ENCODE results near the gene KCTD13. TPM values are rescaled to one million over a fixed set of nuclear protein-coding genes. Genes with fewer than 3 reads are reported as not detected.

The KCTD13 gene
- polyA plus RNA-seq, 2 of the 4 experiments (the other 2 are of a cell fraction), result 12.7 to 14.6 TPM

DNA sequence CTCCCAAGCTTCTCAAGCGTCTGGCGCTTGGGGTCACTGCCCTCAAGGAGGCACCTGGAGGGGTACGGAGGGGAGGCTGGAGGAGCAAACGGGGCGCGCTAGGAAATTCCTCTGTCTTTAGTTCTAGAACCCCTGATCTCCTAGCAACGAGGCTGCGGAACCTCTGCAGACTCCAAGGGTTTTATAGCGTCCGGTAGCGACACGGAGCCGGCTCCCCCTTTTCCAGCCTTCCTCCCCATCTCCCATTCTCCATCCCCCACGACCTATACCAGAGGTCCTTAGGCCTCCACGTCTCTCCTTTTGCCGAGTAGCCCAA is 62.4 kb downstream of the KCTD13 start:
- no peaks in the 10 kb centered on the region for H3K9me3 ChIP-seq
- no peak for ATAC-seq
- peaks cover 19% of the 10 kb centered on the region for H3K4me1 ChIP-seq
- no peak overlapping the region for H3K4me3 ChIP-seq
- FAIRE-seq, result no peak
- 39% methylated on average over 16 of the region's 16 CpGs for WGBS (ENCODE audit: missing lambda C conversion rate)
- ChIA-PET POLR2A (interaction anchor here (1.2 kb wide), 1 partner anchor 36 kb away, joined by 6 read pairs; the partner anchor contains the start of genes ASPHD1 and SEZ6L2), CTCF (interaction anchor here (0.7 to 2.6 kb wide), 22 partner anchors 10 to 168 kb away, joined by 3 to 15 read pairs (median 5); partner anchors contain the start of genes C16orf92, DOC2A, MVP and TLCD3B)
- H3K4me2 ChIP-seq, result peak overlapping the region; percentile 92
- peak overlapping the region; percentile 88 to 97 for H3K27ac ChIP-seq
- DNase-seq (ENCODE audit: low read depth in 1 of 2, low spot score in 1 of 2), result no peak
- TF ChIP-seq, protein P1, sequence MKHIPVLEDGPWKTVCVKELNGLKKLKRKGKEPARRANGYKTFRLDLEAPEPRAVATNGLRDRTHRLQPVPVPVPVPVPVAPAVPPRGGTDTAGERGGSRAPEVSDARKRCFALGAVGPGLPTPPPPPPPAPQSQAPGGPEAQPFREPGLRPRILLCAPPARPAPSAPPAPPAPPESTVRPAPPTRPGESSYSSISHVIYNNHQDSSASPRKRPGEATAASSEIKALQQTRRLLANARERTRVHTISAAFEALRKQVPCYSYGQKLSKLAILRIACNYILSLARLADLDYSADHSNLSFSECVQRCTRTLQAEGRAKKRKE (CRISPR knock-in tag; IDR thresholded peaks at IDR 0.05; ENCODE audit: low read depth), result no peak
- TF ChIP-seq RAD21 (conservative IDR thresholded peaks at IDR 0.05 in 1 of 2, IDR thresholded peaks at IDR 0.05 in 1 of 2), result 0 out of 5 replicates have a peak, but pooled peaks of 1 of the 2 experiments have one; percentile 7
- TF ChIP-seq ZFP36 (IDR thresholded peaks at IDR 0.05; ENCODE audit: borderline replicate concordance, partially characterized antibody), result no peak
- no peak for TF ChIP-seq NR3C1 (IDR thresholded peaks at IDR 0.05)
- TF ChIP-seq NFE2L2 (conservative IDR thresholded peaks at IDR 0.05; ENCODE audit: low read length), result no peak
- TF ChIP-seq CHD2 (IDR thresholded peaks at IDR 0.05; ENCODE audit: low read length, partially characterized antibody), result peak; percentile 1

DNA sequence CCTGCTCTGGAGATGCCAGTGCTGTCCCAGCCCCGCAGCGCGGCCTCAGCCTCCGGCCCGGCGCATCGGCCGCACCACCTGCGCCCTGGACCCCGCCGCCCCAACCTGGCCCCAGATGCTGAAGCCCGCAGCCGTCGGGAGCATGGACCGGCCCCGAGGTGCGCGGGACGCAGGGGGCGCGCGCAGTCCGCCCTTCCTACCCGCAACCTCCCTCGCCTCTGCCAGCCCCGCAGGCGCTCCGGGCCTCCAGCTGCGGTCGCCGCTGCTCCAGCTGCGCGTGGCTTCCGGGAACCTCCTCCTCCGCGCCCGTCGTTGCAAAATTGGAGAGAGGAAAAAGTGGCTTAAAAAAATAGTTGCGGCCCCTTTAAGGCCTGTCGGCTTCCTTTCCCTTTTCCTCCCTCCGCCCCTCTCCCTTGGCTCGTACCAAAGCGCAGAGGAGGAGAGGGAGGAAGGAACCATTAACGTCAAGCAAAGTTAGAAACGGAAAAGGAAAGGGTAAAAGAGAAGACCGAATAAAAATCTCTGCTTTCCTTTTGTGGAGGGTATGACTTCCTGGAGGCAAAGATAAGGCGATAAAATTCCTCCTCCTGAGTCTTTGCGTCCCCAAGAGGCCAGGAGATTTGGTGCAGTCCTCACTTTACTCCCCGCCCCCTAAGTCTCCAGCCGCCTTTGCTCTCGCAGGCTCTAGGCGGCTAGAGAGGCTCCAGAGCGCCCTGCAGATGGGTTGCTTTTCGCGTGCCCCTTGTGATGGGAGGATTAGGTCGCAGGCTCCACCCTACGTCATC is 63.0 kb downstream of the KCTD13 start, which contains the start of gene CDIPT:
Gene CDIPT, minus strand, starts transcription at position 343 of the 785 bp plus-strand sequence. CDS start 369 bp downstream, outside the sequence.
- Histone ChIP-seq H3K4me2 (peak within 1 kb of the TSS; percentile 92), H3K4me3 (peak within 1 kb of the TSS; percentile 76), H3K27ac (peak within 1 kb of the TSS; percentile 88 to 97), H3K4me1 (peaks cover 15% of the 10 kb centered on the region), H3K9me3 (no peaks in the 10 kb centered on the region)
- FAIRE-seq (no peak), ATAC-seq (peak; percentile 96 to 98), DNase-seq (ENCODE audit: low read depth in 1 of 2, low spot score in 1 of 2) (peak; percentile 84 to 99)
- TF ChIP-seq PHF8 (IDR thresholded peaks at IDR 0.05; ENCODE audit: borderline replicate concordance, low read depth) (peak; percentile 62; the same call in 1 of the 2 replicates), JUN (IDR thresholded peaks at IDR 0.05) (peak; percentile 70; a peak in 4 of 5 replicates), ZNF302 (CRISPR knock-in tag; IDR thresholded peaks at IDR 0.05) (no peak), CHD2 (IDR thresholded peaks at IDR 0.05; ENCODE audit: low read length, partially characterized antibody) (peak; percentile 21), HDAC2 (IDR thresholded peaks at IDR 0.05) (no peak), FOXS1 (CRISPR knock-in tag; IDR thresholded peaks at IDR 0.05) (no peak), POLR2A (IDR thresholded peaks at IDR 0.05; ENCODE audit: low read length) (peak; percentile 55), CEBPB (IDR thresholded peaks at IDR 0.05) (peak in 1 of 2 experiments; percentile 71; a peak in 3 of 4 replicates), FOSL2 (IDR thresholded peaks at IDR 0.05) (no peak), FOSL2 (CRISPR knock-in tag; IDR thresholded peaks at IDR 0.05) (peak; percentile 14; the same call in 1 of the 2 replicates), RAD21 (conservative IDR thresholded peaks at IDR 0.05 in 1 of 2, IDR thresholded peaks at IDR 0.05 in 1 of 2) (peak; percentile 13 to 37; a peak in 4 of 5 replicates), HOXB5 (CRISPR knock-in tag; IDR thresholded peaks at IDR 0.05) (no peak), SMC3 (IDR thresholded peaks at IDR 0.05) (peak; percentile 32; the same call in 1 of the 3 replicates), MAZ (IDR thresholded peaks at IDR 0.05; ENCODE audit: borderline replicate concordance, low read depth, low read length) (0 out of 2 replicates have a peak, but pooled peaks have one; percentile 64), BHLHE40 (IDR thresholded peaks at IDR 0.05; ENCODE audit: low read depth, low read length) (peak; percentile 83), GATA3 (IDR thresholded peaks at IDR 0.05; ENCODE audit: borderline replicate concordance) (peak; percentile 85), KDM5A (IDR thresholded peaks at IDR 0.05) (peak; percentile 39; the same call in 1 of the 2 replicates), MYC (IDR thresholded peaks at IDR 0.05; ENCODE audit: borderline replicate concordance, low read length) (0 out of 2 replicates have a peak, but pooled peaks have one; percentile 42), ESRRA (IDR thresholded peaks at IDR 0.05; ENCODE audit: borderline replicate concordance, low read length) (no peak)
- TF ChIP-seq, protein P2, sequence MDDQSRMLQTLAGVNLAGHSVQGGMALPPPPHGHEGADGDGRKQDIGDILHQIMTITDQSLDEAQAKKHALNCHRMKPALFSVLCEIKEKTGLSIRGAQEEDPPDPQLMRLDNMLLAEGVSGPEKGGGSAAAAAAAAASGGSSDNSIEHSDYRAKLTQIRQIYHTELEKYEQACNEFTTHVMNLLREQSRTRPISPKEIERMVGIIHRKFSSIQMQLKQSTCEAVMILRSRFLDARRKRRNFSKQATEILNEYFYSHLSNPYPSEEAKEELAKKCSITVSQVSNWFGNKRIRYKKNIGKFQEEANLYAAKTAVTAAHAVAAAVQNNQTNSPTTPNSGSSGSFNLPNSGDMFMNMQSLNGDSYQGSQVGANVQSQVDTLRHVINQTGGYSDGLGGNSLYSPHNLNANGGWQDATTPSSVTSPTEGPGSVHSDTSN (IDR thresholded peaks at IDR 0.05), result 0 out of 2 replicates have a peak, but pooled peaks have one; percentile 13
- TF ChIP-seq, protein P3, sequence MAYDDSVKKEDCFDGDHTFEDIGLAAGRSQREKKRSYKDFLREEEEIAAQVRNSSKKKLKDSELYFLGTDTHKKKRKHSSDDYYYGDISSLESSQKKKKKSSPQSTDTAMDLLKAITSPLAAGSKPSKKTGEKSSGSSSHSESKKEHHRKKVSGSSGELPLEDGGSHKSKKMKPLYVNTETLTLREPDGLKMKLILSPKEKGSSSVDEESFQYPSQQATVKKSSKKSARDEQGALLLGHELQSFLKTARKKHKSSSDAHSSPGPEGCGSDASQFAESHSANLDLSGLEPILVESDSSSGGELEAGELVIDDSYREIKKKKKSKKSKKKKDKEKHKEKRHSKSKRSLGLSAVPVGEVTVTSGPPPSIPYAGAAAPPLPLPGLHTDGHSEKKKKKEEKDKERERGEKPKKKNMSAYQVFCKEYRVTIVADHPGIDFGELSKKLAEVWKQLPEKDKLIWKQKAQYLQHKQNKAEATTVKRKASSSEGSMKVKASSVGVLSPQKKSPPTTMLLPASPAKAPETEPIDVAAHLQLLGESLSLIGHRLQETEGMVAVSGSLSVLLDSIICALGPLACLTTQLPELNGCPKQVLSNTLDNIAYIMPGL (CRISPR knock-in tag; IDR thresholded peaks at IDR 0.05; ENCODE audit: borderline replicate concordance), result no peak
- TF ChIP-seq, protein P4, sequence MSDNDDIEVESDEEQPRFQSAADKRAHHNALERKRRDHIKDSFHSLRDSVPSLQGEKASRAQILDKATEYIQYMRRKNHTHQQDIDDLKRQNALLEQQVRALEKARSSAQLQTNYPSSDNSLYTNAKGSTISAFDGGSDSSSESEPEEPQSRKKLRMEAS (IDR thresholded peaks at IDR 0.05), result peak; percentile 77
- TF ChIP-seq, protein P5, sequence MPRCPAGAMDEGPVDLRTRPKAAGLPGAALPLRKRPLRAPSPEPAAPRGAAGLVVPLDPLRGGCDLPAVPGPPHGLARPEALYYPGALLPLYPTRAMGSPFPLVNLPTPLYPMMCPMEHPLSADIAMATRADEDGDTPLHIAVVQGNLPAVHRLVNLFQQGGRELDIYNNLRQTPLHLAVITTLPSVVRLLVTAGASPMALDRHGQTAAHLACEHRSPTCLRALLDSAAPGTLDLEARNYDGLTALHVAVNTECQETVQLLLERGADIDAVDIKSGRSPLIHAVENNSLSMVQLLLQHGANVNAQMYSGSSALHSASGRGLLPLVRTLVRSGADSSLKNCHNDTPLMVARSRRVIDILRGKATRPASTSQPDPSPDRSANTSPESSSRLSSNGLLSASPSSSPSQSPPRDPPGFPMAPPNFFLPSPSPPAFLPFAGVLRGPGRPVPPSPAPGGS (IDR thresholded peaks at IDR 0.05), result peak; percentile 48; the same call in 1 of the 3 replicates
- TF ChIP-seq, protein P6, sequence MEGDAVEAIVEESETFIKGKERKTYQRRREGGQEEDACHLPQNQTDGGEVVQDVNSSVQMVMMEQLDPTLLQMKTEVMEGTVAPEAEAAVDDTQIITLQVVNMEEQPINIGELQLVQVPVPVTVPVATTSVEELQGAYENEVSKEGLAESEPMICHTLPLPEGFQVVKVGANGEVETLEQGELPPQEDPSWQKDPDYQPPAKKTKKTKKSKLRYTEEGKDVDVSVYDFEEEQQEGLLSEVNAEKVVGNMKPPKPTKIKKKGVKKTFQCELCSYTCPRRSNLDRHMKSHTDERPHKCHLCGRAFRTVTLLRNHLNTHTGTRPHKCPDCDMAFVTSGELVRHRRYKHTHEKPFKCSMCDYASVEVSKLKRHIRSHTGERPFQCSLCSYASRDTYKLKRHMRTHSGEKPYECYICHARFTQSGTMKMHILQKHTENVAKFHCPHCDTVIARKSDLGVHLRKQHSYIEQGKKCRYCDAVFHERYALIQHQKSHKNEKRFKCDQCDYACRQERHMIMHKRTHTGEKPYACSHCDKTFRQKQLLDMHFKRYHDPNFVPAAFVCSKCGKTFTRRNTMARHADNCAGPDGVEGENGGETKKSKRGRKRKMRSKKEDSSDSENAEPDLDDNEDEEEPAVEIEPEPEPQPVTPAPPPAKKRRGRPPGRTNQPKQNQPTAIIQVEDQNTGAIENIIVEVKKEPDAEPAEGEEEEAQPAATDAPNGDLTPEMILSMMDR (IDR thresholded peaks at IDR 0.05), result peak; percentile 61
- 1% methylated on average over 44 of the region's 57 CpGs for WGBS (ENCODE audit: missing lambda C conversion rate)
- POLR2A ChIA-PET, result interaction anchor here (1.2 kb wide), 1 partner anchor 37 kb away, joined by 6 read pairs; the partner anchor contains the start of genes ASPHD1 and SEZ6L2
- CTCF ChIA-PET, result interaction anchor here (0.7 to 2.6 kb wide), 22 partner anchors 9 to 169 kb away, joined by 3 to 15 read pairs (median 5); partner anchors contain the start of genes C16orf92, DOC2A, MVP and TLCD3B

Measured in A549 (cell line).